H1 (cell line): Measurements from ENCODE around the gene TBC1D17. TPM values are rescaled to one million over a fixed set of nuclear protein-coding genes. Genes with fewer than 3 reads are reported as not detected.

Experiments
- CTCF ChIA-PET: fragments of 300-600 bp; sonication (Branson Sonifier 250); formaldehyde crosslinking; loops from one replicate; lab custom pipeline; 2021; ENCODE audit not compliant: partially characterized antibody; lab: Charles Lee
- POLR2A ChIA-PET: fragments of 300-600 bp; sonication (Branson Sonifier 250); formaldehyde crosslinking; loops from one replicate; lab custom pipeline; 2021; ENCODE audit warnings: inconsistent platforms; ENCODE audit not compliant: partially characterized antibody; lab: Charles Lee
- DNase-seq, 2 experiments: peaks; one replicate each; pipeline versions ENCODE4 v3.0.0 to v3.0.0-alpha.2; 2010 to 2022; ENCODE audit warnings: low spot score in 2 of 2, low read depth in 1 of 2, mixed read lengths in 1 of 2
- FAIRE-seq: peaks from 2 replicates; lab custom pipeline; 2011; peaks lifted over from hg19 to GRCh38; lab: Jason Lieb, UNC
- H2AFZ ChIP-seq: 2 replicates; pipeline ENCODE4 v1.8.1; 2012; ENCODE audit warnings: low read length, inconsistent platforms
- H2AK5ac ChIP-seq: 2 replicates; pipeline ENCODE4 v1.6.1; 2013; ENCODE audit warnings: low read depth, low read length
- H2BK120ac ChIP-seq: replicated peaks from 2 replicates; pipeline ENCODE3; 2013; ENCODE audit warnings: low read depth, low read length, inconsistent platforms
- H2BK12ac ChIP-seq: 2 replicates; pipeline ENCODE4 v1.6.1; 2013; ENCODE audit warnings: low read depth, low read length
- H2BK15ac ChIP-seq: 2 replicates; pipeline ENCODE4 v1.6.1; 2013; ENCODE audit warnings: low read length
- H2BK20ac ChIP-seq: 2 replicates; pipeline ENCODE4 v1.6.1; 2013; ENCODE audit warnings: low read length
- H2BK5ac ChIP-seq: 2 replicates; pipeline ENCODE4 v1.6.1; 2013; ENCODE audit warnings: low read depth, low read length
- H3K14ac ChIP-seq: 2 replicates; pipeline ENCODE4 v1.6.1; 2013; ENCODE audit warnings: inconsistent platforms; ENCODE audit not compliant: insufficient read length
- H3K18ac ChIP-seq: 2 replicates; pipeline ENCODE4 v1.6.1; 2013; ENCODE audit warnings: low read length; ENCODE audit errors: extremely low read depth
- H3K23ac ChIP-seq: 2 replicates; pipeline ENCODE4 v1.6.1; 2013; ENCODE audit warnings: inconsistent platforms; ENCODE audit not compliant: insufficient read length
- H3K23me2 ChIP-seq: 2 replicates; pipeline ENCODE4 v1.6.1; 2013; ENCODE audit warnings: low read depth, low read length
- H3K27ac ChIP-seq: 2 replicates; pipeline ENCODE4 v1.6.1; 2011; ENCODE audit warnings: low read depth, low read length, inconsistent platforms
- H3K27me3 ChIP-seq, 4 experiments: replicated peaks in 1 of 4; 1 replicate in 1 of 4; 2 replicates in 3 of 4; pipeline versions ENCODE4 v1.6.1 to v1.8.1; 2011 to 2013; ENCODE audit warnings: low read length in 3 of 4, mild to moderate bottlenecking in 3 of 4, inconsistent platforms in 2 of 4, mixed read lengths in 2 of 4, moderate library complexity in 1 of 4; ENCODE audit not compliant: control insufficient read depth in 3 of 4, insufficient read depth in 3 of 4; ENCODE audit errors: extremely low read depth in 1 of 4
- H3K36me3 ChIP-seq, 4 experiments: 2 replicates each; pipeline versions ENCODE4 v1.6.1 to v1.8.1; 2011 to 2013; ENCODE audit warnings: mild to moderate bottlenecking in 4 of 4, low read length in 3 of 4, moderate library complexity in 2 of 4, control low read depth in 1 of 4, inconsistent platforms in 1 of 4; ENCODE audit not compliant: insufficient read depth in 4 of 4, control insufficient read depth in 2 of 4
- H3K4ac ChIP-seq: replicated peaks from 2 replicates; pipeline ENCODE3; 2013; ENCODE audit warnings: low read length, low read depth, mixed read lengths, inconsistent platforms; ENCODE audit not compliant: insufficient read length
- H3K4me1 ChIP-seq, 4 experiments: replicated peaks in 1 of 4; 1 replicate in 1 of 4; 2 replicates in 3 of 4; pipeline versions ENCODE4 v1.6.1 to v1.8.1; 2011 to 2013; ENCODE audit warnings: low read length in 3 of 4, inconsistent platforms in 2 of 4, mixed read lengths in 1 of 4; ENCODE audit not compliant: insufficient read depth in 4 of 4, control insufficient read depth in 3 of 4
- H3K4me2 ChIP-seq, 2 experiments: 2 replicates each; pipeline versions ENCODE4 v1.6.1 to v1.8.1; 2011 to 2013; ENCODE audit warnings: low read depth in 2 of 2, low read length in 2 of 2, control low read depth in 1 of 2, inconsistent platforms in 1 of 2, mild to moderate bottlenecking in 1 of 2; ENCODE audit not compliant: insufficient read depth in 1 of 2
- H3K4me3 ChIP-seq, 4 experiments: fragments of 200-600, 300-600 bp in 1 of 4; sonication (generic), shearing (Covaris generic), sonication (Bioruptor Twin) in 1 of 4; 2 replicates each; pipeline versions ENCODE4 v1.5.1 to v1.8.1; 2011 to 2016; ENCODE audit warnings: low read length in 4 of 4, low read depth in 3 of 4, control low read depth in 2 of 4, inconsistent platforms in 2 of 4, mild to moderate bottlenecking in 2 of 4, mixed read lengths in 1 of 4, moderate library complexity in 1 of 4; ENCODE audit not compliant: insufficient read depth in 2 of 4; ENCODE audit errors: extremely low read depth in 1 of 4
- H3K56ac ChIP-seq: replicated peaks from 2 replicates; pipeline ENCODE3; 2013; ENCODE audit warnings: low read depth, mild to moderate bottlenecking, mixed read lengths, low read length, inconsistent platforms; ENCODE audit not compliant: insufficient read length
- H3K79me1 ChIP-seq: 2 replicates; pipeline ENCODE4 v1.6.1; 2013; ENCODE audit warnings: low read depth, low read length, control low read depth
- H3K79me2 ChIP-seq, 2 experiments: 2 replicates each; pipeline versions ENCODE4 v1.6.1 to v1.8.1; 2012 to 2013; ENCODE audit warnings: low read length in 2 of 2, mild to moderate bottlenecking in 2 of 2, inconsistent platforms in 1 of 2; ENCODE audit not compliant: insufficient read depth in 2 of 2, control insufficient read depth in 1 of 2
- H3K9ac ChIP-seq, 4 experiments: replicated peaks in 1 of 4; 1 replicate in 1 of 4; 2 replicates in 3 of 4; pipeline versions ENCODE4 v1.6.1 to v1.8.1; 2011 to 2013; ENCODE audit warnings: low read depth in 3 of 4, low read length in 3 of 4, control low read depth in 2 of 4, mild to moderate bottlenecking in 2 of 4, moderate library complexity in 2 of 4, inconsistent platforms in 1 of 4; ENCODE audit errors: extremely low read depth in 1 of 4
- H3K9me3 ChIP-seq, 2 experiments: 2 replicates each; pipeline versions ENCODE4 v1.6.1 to v1.8.1; 2012 to 2013; ENCODE audit warnings: mild to moderate bottlenecking in 2 of 2, moderate library complexity in 2 of 2, control low read depth in 1 of 2, inconsistent platforms in 1 of 2, low read depth in 1 of 2, low read length in 1 of 2, mixed read lengths in 1 of 2; ENCODE audit not compliant: insufficient read depth in 2 of 2
- H4K20me1 ChIP-seq, 2 experiments: replicated peaks in 1 of 2; 2 replicates each; pipeline versions ENCODE3 to v1.8.1; 2011 to 2013; ENCODE audit warnings: inconsistent platforms in 2 of 2, low read length in 2 of 2, mild to moderate bottlenecking in 1 of 2; ENCODE audit not compliant: insufficient read depth in 2 of 2, control insufficient read depth in 1 of 2
- H4K5ac ChIP-seq: 2 replicates; pipeline ENCODE4 v1.6.1; 2013; ENCODE audit warnings: low read length, low read depth, mixed read lengths, inconsistent platforms; ENCODE audit not compliant: insufficient read length
- H4K8ac ChIP-seq: 2 replicates; pipeline ENCODE4 v1.8.0; 2013; ENCODE audit warnings: mild to moderate bottlenecking, moderate library complexity, low read length, inconsistent platforms; ENCODE audit not compliant: insufficient read depth; ENCODE audit errors: extremely low read depth
- H4K91ac ChIP-seq: replicated peaks from 2 replicates; pipeline ENCODE3; 2013; ENCODE audit warnings: low read length, mixed read lengths, inconsistent platforms; ENCODE audit not compliant: insufficient read length
- EP300 ChIP-seq, 2 experiments: IDR thresholded peaks; 1 replicate in 1 of 2; 2 replicates in 1 of 2; pipeline ENCODE4 v1.6.1; 2011 to 2012; ENCODE audit warnings: low read depth in 2 of 2, low read length in 2 of 2, mild to moderate bottlenecking in 2 of 2, borderline replicate concordance in 1 of 2, inconsistent platforms in 1 of 2, moderate library complexity in 1 of 2
- GTF2F1 ChIP-seq: IDR thresholded peaks from 2 replicates; pipeline ENCODE4 v1.6.1; 2012; ENCODE audit warnings: low read depth, low read length, improper control_type of control experiment, borderline replicate concordance
- MAFK ChIP-seq: IDR thresholded peaks from 2 replicates; pipeline ENCODE4 v1.6.1; 2012; ENCODE audit warnings: low read depth, mild to moderate bottlenecking, improper control_type of control experiment, low read length
- POU5F1 ChIP-seq: IDR thresholded peaks from 2 replicates; pipeline ENCODE4 v1.6.1; 2011; ENCODE audit warnings: low read depth, mild to moderate bottlenecking, low read length, moderate library complexity
- RAD21 ChIP-seq, 2 experiments: IDR thresholded peaks in 1 of 2; conservative IDR thresholded peaks in 1 of 2; 2 replicates each; pipeline ENCODE4 v1.6.1; 2011; ENCODE audit warnings: low read depth in 2 of 2, low read length in 2 of 2, improper control_type of control experiment in 1 of 2, inconsistent platforms in 1 of 2, mild to moderate bottlenecking in 1 of 2, moderate library complexity in 1 of 2
- RBBP5 ChIP-seq: IDR thresholded peaks from 2 replicates; pipeline ENCODE4 v1.7.1; 2012; ENCODE audit warnings: low read depth, mild to moderate bottlenecking, inconsistent platforms, low read length, moderate library complexity, borderline replicate concordance
- SP2 ChIP-seq: IDR thresholded peaks from 2 replicates; pipeline ENCODE4 v1.6.1; 2012; ENCODE audit warnings: mild to moderate bottlenecking, low read length, inconsistent platforms
- TAF7 ChIP-seq: optimal IDR thresholded peaks from 2 replicates; pipeline ENCODE3; 2011; ENCODE audit warnings: low read depth, mild to moderate bottlenecking, inconsistent platforms, low read length, moderate library complexity, borderline replicate concordance
- WGBS, 2 experiments: shearing (Covaris generic) in 1 of 2; methylation state at CpG; one replicate each; pipeline versions ENCODE4 v1.1.6 to v1.1.7; 2013 to 2015; ENCODE audit warnings: low lambda C conversion rate in 2 of 2, mixed read lengths in 2 of 2, inconsistent platforms in 1 of 2, low coverage in 1 of 2, missing lambda C conversion rate in 1 of 2; ENCODE audit not compliant: insufficient replicate concordance in 2 of 2, insufficient coverage in 1 of 2, insufficient read length in 1 of 2; ENCODE audit errors: extremely low coverage in 1 of 2, missing lambda C conversion rate in 1 of 2; 5-methylcytosine and 5-hydroxymethylcytosine counted together
- polyA plus RNA-seq, 7 experiments: library from polyadenylated mRNA; depleted of rRNA in 3 of 7; stranded (reverse) in 5 of 7; unstranded in 2 of 7; fragments of >200 nt in 5 of 7; fragments of 200-250 nt in 2 of 7; gene quantifications; 1 replicate in 5 of 7; 2 replicates in 1 of 7; 4 replicates in 1 of 7; pipeline versions ENCODE4 v1.2.1 to v1.2.3, GENCODE V29; 2011 to 2013; ENCODE audit warnings: missing spikeins in 2 of 7, mixed read lengths in 2 of 7
- total RNA-seq: library from RNA; stranded (reverse); fragmentation: NEBNext Ultra II Directional; extraction: Animal tissue kit (Norgen Biotek cat#: 25700); gene quantifications from 2 replicates; pipeline ENCODE4 v1.2.1, GENCODE V29; 2021

Gene TBC1D17
- total and polyA plus RNA-seq, 2 of the 8 experiments (the other 6 are each of a cell fraction or from before 2014, with no cell fraction given) = 30.3 to 44.9 TPM

DNA sequence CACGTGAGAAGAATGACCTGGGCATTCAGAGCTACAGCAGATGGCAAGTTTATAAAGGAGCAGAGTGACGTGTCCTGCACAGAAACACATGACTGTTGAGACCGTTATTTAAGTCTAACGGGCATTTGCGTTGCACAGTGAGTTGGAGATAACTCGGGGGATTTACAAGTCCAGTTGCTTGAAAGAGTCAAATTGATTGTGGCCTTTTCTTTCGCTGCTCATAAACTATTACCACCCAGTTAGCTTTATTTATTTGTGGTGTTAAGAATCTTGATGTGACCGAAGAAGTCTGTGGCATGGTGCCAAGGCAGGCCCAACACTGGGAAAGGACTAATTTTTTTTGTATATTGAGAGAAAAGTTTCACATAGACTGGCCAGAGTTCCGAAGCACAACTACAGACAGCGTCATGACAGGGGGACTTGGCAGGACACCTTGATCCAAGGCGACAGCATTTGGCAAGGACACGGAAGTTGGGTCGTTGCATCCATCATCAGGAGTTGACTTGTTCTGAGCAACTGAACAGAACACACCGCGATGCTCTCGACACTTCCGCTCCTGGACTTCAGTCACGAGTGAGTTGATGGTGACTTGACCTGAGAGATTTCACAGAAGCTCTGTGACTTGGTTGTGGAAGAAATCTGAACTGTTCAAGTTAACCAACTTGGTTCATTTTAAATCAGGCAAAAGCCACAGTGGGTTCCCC, 38.5 kb upstream of the TBC1D17 start:
- Histone ChIP-seq H4K20me1 (peaks cover 1 to 3% of the 10 kb centered on the region in 2 experiments), H3K79me2 (no peaks in the 10 kb centered on the region), H3K9ac (no peak overlapping the region), H3K4me2 (no peak overlapping the region), H3K4me3 (no peak overlapping the region), H2AK5ac (no peak overlapping the region), H3K4ac (no peak overlapping the region), H4K8ac (no peak overlapping the region), H4K91ac (no peak overlapping the region), H3K56ac (no peak overlapping the region), H3K23ac (no peak overlapping the region), H2BK5ac (no peak overlapping the region), H2BK12ac (no peak overlapping the region), H4K5ac (no peak overlapping the region), H2AFZ (no peak overlapping the region), H3K14ac (no peak overlapping the region), H3K36me3 (peaks cover 4 to 27% (median 13%) of the 10 kb centered on the region in 4 experiments; a peak in 6 of 8 replicates), H2BK20ac (no peak overlapping the region), H3K23me2 (no peaks in the 10 kb centered on the region), H3K18ac (no peak overlapping the region), H2BK120ac (no peak overlapping the region), H3K9me3 (no peaks in the 10 kb centered on the region), H3K79me1 (peaks cover under 1% of the 10 kb centered on the region; the same call in 1 of the 2 replicates), H3K4me1 (no peaks in the 10 kb centered on the region), H3K27me3 (no peaks in the 10 kb centered on the region), H3K27ac (no peak overlapping the region; the same call in 1 of the 2 replicates), H2BK15ac (no peak overlapping the region)
- DNase-seq = no peak
- CTCF ChIA-PET = interaction anchor here (0.5 to 1.3 kb wide), 3 partner anchors 13 to 80 kb away, joined by 3 to 4 read pairs (median 4); no protein-coding TSS in a partner anchor
- no peak for FAIRE-seq
- POLR2A ChIA-PET = interaction anchor here (0.6 to 2.3 kb wide), 9 partner anchors 11 to 189 kb away, joined by 3 to 7 read pairs (median 3); partner anchors contain the start of genes ADM5, FUZ and PTOV1
- WGBS, 2 experiments = 93% methylated on average over 18 of the region's 18 CpGs; no CpG with 5 or more reads in 1 of the 2 experiments
- TF ChIP-seq EP300 (IDR thresholded peaks at IDR 0.05; ENCODE audit: borderline replicate concordance in 1 of 2, low read depth in 2 of 2, low read length in 2 of 2) (no peak), TAF7 (no peak), RBBP5 (no peak), RAD21 (IDR thresholded peaks at IDR 0.05 in 1 of 2, conservative IDR thresholded peaks at IDR 0.05 in 1 of 2; ENCODE audit: low read depth in 2 of 2, low read length in 2 of 2) (no peak), SP2 (no peak), POU5F1 (no peak), GTF2F1 (no peak), MAFK (no peak)
